Measurements from ENCODE around the gene SMIM44.

Gene SMIM44

DNA sequence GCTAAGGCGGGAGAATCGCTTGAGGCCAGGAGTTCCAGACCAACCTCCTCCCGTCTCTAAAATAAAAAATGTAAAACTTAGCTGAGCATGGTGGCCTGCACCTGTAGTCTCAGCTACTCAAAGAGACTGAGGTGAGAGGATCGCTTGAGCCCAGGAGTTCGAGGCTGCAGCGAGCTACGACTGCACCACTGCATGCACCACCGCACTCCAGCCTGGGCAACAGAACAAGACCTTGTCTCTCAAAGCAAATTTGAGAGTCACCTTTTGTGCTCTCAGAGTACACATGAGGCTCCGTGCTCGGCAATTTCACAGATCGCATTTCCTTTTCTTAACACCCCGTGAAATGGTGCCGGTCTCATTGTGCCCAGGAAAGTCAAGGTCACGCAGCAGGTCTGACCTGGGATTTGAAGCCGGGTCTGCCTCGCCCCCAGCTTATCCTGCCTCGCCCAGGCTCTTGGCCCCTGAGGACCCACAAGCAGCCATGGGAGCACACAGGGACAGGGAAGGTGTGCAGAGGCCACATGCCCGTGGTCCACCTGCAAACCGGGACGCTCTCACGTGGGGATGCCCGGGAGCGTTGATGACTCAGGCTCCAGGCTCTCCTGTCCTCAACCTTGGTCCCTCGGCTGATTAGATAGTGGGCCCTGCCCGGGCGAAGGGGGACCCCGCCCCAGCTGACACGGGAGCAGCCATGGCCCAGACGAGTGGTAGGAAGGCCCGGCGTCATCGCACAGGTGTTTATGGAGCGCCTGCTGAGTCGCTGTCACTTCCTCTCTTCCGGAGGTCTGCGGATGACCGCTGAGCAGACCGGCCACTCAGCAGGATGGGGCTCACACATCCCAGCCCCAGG is 1.8 kb downstream of the SMIM44 start:
- no peaks in the 10 kb centered on the region for H3K36me3 Mint-ChIP-seq (ENCODE audit: low read depth)
- H3K4me3 Mint-ChIP-seq, result no peak overlapping the region
- peaks cover 38% of the 10 kb centered on the region for H3K27me3 Mint-ChIP-seq (ENCODE audit: low read depth, poor library complexity)
- no peaks in the 10 kb centered on the region for H3K9me3 Mint-ChIP-seq
- peaks cover 24% of the 10 kb centered on the region for H3K4me1 Mint-ChIP-seq
- DNase-seq, result no peak
- TF ChIP-seq, protein P1, sequence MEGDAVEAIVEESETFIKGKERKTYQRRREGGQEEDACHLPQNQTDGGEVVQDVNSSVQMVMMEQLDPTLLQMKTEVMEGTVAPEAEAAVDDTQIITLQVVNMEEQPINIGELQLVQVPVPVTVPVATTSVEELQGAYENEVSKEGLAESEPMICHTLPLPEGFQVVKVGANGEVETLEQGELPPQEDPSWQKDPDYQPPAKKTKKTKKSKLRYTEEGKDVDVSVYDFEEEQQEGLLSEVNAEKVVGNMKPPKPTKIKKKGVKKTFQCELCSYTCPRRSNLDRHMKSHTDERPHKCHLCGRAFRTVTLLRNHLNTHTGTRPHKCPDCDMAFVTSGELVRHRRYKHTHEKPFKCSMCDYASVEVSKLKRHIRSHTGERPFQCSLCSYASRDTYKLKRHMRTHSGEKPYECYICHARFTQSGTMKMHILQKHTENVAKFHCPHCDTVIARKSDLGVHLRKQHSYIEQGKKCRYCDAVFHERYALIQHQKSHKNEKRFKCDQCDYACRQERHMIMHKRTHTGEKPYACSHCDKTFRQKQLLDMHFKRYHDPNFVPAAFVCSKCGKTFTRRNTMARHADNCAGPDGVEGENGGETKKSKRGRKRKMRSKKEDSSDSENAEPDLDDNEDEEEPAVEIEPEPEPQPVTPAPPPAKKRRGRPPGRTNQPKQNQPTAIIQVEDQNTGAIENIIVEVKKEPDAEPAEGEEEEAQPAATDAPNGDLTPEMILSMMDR (IDR thresholded peaks at IDR 0.05), result no peak
- H3K27ac Mint-ChIP-seq, result no peak overlapping the region

DNA sequence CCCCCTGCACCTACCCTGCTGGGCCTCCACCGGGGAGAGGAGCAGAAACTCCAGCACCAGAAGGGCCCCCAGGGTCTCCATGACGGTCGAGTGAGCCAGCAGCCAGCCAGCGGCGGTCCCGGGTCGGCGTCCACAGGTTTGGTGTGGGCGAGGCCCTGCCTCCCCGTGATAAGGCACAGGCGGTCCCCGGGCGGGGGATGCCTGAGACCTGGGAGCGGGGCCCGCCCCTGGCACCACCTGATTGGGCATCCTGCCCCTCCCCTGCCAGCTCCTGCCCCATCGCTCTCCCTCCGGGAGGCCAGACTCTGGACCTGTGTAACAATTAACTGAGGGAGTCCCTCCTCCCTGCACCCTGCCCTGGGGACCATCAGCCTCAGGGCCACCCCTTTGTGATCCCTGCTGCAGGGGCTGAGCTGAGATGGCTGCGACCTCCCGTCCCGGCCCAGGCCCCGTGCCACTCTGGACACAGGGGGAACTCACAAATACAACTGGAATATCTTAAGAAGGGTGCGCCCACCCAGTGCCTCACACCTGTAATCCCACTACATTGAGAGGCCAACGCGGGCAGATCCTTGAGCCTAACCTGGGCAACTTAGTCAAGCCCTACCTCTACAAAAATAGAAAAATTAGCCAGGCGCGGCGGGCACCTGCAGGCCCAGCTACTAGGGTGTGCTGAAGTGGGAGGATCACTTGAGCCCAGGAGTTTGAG is 2.7 kb downstream of the SMIM44 start, which contains the start of gene SMIM24:
Gene SMIM24, minus strand, starts transcription at position 143 of the 709 bp plus-strand sequence. Its CDS starts 62 bp downstream, at position 81.
- no peak within 1 kb of the TSS for H3K4me3 Mint-ChIP-seq

DNA sequence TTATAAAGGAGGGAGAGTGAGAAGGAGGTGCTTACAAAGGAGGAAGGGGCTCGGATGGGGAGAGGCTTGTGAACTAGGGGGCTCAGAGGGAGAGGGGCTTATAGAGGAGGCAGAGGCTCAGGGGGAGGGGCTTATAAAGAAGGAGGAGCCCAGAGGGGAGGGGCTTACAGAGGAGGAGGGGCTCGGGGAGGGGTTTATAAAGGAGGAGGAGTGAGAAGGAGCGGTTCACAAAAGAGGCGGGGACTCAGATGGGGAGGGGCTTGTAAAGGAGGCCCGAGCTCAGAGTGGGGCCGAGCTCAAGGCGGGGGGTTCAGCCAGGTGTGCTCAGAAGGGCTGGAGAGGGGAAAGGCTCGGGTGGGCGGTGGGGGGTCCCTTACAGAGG is 3.4 kb downstream of the SMIM44 start:
- Mint-ChIP-seq H3K27me3 (ENCODE audit: low read depth, poor library complexity) (peaks cover 34% of the 10 kb centered on the region), H3K4me3 (no peak overlapping the region), H3K27ac (no peak overlapping the region), H3K4me1 (peaks cover 24% of the 10 kb centered on the region), H3K9me3 (no peaks in the 10 kb centered on the region), H3K36me3 (ENCODE audit: low read depth) (no peaks in the 10 kb centered on the region)
- TF ChIP-seq, protein P1 (IDR thresholded peaks at IDR 0.05), result no peak
- DNase-seq, result peak; percentile 39

More for the DNA sequence above, 2.7 kb downstream of the SMIM44 start, which contains the start of gene SMIM24:
- TF ChIP-seq, protein P1 (IDR thresholded peaks at IDR 0.05), result no peak
- DNase-seq, result no peak
- Mint-ChIP-seq H3K27me3 (ENCODE audit: low read depth, poor library complexity) (peaks cover 38% of the 10 kb centered on the region), H3K27ac (no peak within 1 kb of the TSS), H3K36me3 (ENCODE audit: low read depth) (no peaks in the 10 kb centered on the region), H3K9me3 (no peaks in the 10 kb centered on the region), H3K4me1 (peaks cover 24% of the 10 kb centered on the region)

DNA sequence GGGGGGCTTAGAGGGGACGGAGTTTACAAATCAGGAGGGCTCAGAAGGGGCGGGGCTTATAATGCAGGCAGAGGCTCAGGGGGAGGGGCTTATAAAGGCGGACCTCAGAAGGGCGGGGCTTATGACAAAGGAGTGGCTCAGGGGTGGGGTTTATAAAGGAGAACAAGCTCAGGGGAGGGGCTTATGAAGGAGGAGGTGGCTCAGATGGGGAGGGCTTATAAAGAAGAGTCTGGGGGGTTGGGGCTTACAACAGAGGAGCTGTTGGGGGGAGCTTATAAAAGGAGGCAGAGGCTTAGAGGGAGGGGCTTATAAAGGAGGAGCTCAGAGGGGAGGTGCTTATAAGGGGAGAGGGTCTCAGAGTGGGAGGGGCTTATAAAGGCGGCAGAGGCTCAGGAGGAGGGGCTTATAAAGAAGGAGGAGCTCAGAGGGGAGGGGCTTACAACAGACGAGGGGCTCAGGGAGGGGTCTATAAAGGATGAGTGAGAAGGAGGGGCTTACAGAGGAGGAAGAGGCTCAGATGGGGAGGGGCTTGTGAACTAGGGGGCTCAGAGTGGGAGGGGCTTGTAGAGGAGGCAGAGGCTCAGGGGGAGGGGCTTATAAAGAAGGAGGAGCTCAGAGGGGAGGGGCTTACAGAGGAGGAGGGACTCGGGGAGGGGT is 3.9 kb downstream of the SMIM44 start:
- Mint-ChIP-seq H3K27me3 (ENCODE audit: low read depth, poor library complexity) (peaks cover 32% of the 10 kb centered on the region), H3K4me1 (peaks cover 24% of the 10 kb centered on the region), H3K36me3 (ENCODE audit: low read depth) (no peaks in the 10 kb centered on the region), H3K9me3 (no peaks in the 10 kb centered on the region), H3K27ac (no peak overlapping the region), H3K4me3 (no peak overlapping the region)
- TF ChIP-seq, protein P1 (IDR thresholded peaks at IDR 0.05), result no peak
- peak; percentile 41 for DNase-seq

DNA sequence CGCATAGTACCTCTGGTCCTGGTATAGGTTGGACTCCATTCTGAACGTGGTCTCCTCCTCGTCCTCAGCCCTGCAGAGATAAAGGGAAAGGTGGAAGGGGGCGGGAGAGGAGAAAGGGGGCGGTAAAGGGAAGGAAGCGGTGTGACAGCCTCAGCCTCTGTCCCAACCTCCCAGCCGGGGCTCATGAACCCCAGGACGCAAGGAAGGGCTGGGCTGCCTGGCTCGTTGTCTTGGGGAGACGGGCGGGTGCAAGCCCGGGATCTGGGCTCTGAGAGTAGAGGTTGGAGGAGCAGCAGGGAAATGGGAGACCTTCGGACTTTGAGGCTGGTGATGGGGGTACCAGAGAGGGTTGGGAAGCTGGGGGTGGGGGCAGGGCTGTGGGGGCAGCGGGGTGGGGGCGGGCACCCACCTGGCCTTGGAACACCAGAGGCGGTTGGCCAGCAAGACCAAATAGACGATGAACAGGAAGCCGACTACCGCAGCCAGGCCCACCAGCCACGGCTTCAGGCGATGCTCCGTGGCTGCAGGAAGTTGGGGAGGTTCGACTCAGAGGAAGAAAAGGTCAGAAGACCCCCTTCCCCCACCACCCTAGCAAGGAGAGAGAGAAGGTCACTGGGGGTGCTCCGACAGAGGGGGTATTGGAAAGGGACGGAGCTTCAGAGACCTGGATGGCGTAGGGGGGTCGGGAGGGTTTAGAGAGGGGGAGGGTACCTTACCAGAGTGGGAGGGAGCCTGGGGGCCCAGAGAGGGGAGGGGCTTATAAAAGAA is 4.6 kb downstream of the SMIM44 start:
- H3K27ac Mint-ChIP-seq, result no peak overlapping the region
- peaks cover 34% of the 10 kb centered on the region for H3K27me3 Mint-ChIP-seq (ENCODE audit: low read depth, poor library complexity)
- H3K4me3 Mint-ChIP-seq, result no peak overlapping the region
- H3K4me1 Mint-ChIP-seq, result peaks cover 28% of the 10 kb centered on the region
- no peak for DNase-seq
- TF ChIP-seq, protein P1 (IDR thresholded peaks at IDR 0.05), result no peak
- no peaks in the 10 kb centered on the region for H3K36me3 Mint-ChIP-seq (ENCODE audit: low read depth)
- no peaks in the 10 kb centered on the region for H3K9me3 Mint-ChIP-seq
